Right lobe of liver (tissue), 6 donors: ENCODE results near the gene MFSD6L. TPM values are rescaled to one million over a fixed set of nuclear protein-coding genes. Genes with fewer than 3 reads are reported as not detected.

Experiments used
- ATAC-seq, 4 donors: fragments of 200-7000 bp; cut with Tn5 transposase; one replicate each; pipeline ENCODE4 v1.9.1; 2020; ENCODE audit warnings: mild to moderate bottlenecking in 4 of 4, moderate library complexity in 4 of 4
- DNase-seq, 3 donors: peaks; one replicate each; pipeline ENCODE4 v3.0.0-alpha.2; 2020
- H3K27ac ChIP-seq, 3 donors: fragments of 200-600 bp; one replicate each; pipeline ENCODE4 v1.8.0; 2022
- H3K27me3 ChIP-seq, 2 donors: fragments of 200-600 bp; one replicate each; pipeline ENCODE4 v1.8.0; 2022
- H3K36me3 ChIP-seq, 4 donors: fragments of 200-600 bp; sonication (generic) in 1 of 4; one replicate each; pipeline versions ENCODE4 v1.5.1 to v1.8.0; 2017 to 2022; ENCODE audit warnings: control low read depth in 1 of 4
- H3K4me1 ChIP-seq, 4 donors: fragments of 200-600 bp; sonication (generic) in 1 of 4; one replicate each; pipeline versions ENCODE4 v1.5.1 to v1.8.0; 2017 to 2022; ENCODE audit warnings: control low read depth in 1 of 4
- H3K4me3 ChIP-seq, 3 donors: fragments of 200-600 bp; one replicate each; pipeline ENCODE4 v1.8.0; 2022
- H3K9me3 ChIP-seq, 4 donors: fragments of 200-600 bp; sonication (generic) in 1 of 4; one replicate each; pipeline versions ENCODE4 v1.5.1 to v1.8.0; 2017 to 2022; ENCODE audit warnings: control low read depth in 1 of 4
- CTCF ChIP-seq, 4 donors: fragments of 200-600 bp in 3 of 4; fragments of 450-650 bp in 1 of 4; IDR thresholded peaks; one replicate each; pipeline versions ENCODE4 v1.5.1 to v1.8.0; 2016 to 2022; ENCODE audit warnings: antibody characterized with exemption in 4 of 4, mild to moderate bottlenecking in 2 of 4
- POLR2A ChIP-seq: fragments of 450-650 bp; IDR thresholded peaks from one replicate; pipeline ENCODE4 v1.6.1; 2017; ENCODE audit warnings: antibody characterized with exemption, mild to moderate bottlenecking
- WGBS: methylation state at CpG from one replicate; pipeline ENCODE4 v1.1.6; 2018; ENCODE audit warnings: low coverage, low lambda C conversion rate; ENCODE audit not compliant: insufficient coverage; ENCODE audit errors: missing lambda C conversion rate; 5-methylcytosine and 5-hydroxymethylcytosine counted together
- intact Hi-C, 2 donors: fragments of 100-400 bp; cut with DNase I; formaldehyde crosslinking; loops; one replicate each; pipeline versions ENCODE4 v1.11.2 to v1.14.1; 2022
- total RNA-seq, 6 experiments: library from RNA; depleted of rRNA in 2 of 6; stranded (reverse); fragments of >200 nt in 2 of 6; fragmentation: NEBNext Ultra II Directional in 3 of 6; extraction: Animal tissue kit (Norgen Biotek cat#: 25700) in 3 of 6; gene quantifications; one replicate each; pipeline versions ENCODE4 v1.1.0 to v1.2.4, GENCODE V29; 2016 to 2023
- donor health status: DM: no; HTN: yes; CAD: no.
- donor health status: DM: no; HTN: no; CAD: no.
- donor health status: DM: no; HTN: no; CAD: no.
- donor health status: DM: no; HTN: yes; CAD: no.
- donor health status: DM: no; HTN: yes; CAD: no.

Gene MFSD6L
- total RNA-seq, 6 experiments from 2014 or later, result not detected

- Histone ChIP-seq H3K4me1 (no peaks in the 10 kb centered on the region), H3K36me3 (no peaks in the 10 kb centered on the region), H3K9me3 (no peaks in the 10 kb centered on the region), H3K4me3 (no peak overlapping the region), H3K27ac (no peak overlapping the region), H3K27me3 (no peaks in the 10 kb centered on the region)
- ATAC-seq, result no peak
- TF ChIP-seq CTCF (IDR thresholded peaks at IDR 0.05) (peak in 1 of 4 donors; percentile 41), POLR2A (no peak)
- DNase-seq, result no peak
- intact Hi-C loops, result no loop called here
- WGBS, result 20% methylated on average over 1 of the region's 33 CpGs
Measured at GRCh38 chr17:8832711-8833352, 33.7 kb upstream of the MFSD6L start.

- no peak for TF ChIP-seq POLR2A
- no peak for TF ChIP-seq CTCF (IDR thresholded peaks at IDR 0.05)
- Histone ChIP-seq H3K36me3 (no peaks in the 10 kb centered on the region), H3K4me1 (no peaks in the 10 kb centered on the region), H3K27me3 (no peaks in the 10 kb centered on the region), H3K27ac (no peak overlapping the region), H3K9me3 (no peaks in the 10 kb centered on the region), H3K4me3 (no peak overlapping the region)
- intact Hi-C loops, result no loop called here
- ATAC-seq, result no peak
- no peak for DNase-seq
- 75% methylated on average over 5 of the region's 7 CpGs for WGBS
Measured at GRCh38 chr17:8831234-8831849, 32.2 kb upstream of the MFSD6L start.

GRCh38 chr17:8830141-8830540, 31.0 kb upstream of the MFSD6L start:
- Histone ChIP-seq H3K4me3 (no peak overlapping the region), H3K27me3 (no peaks in the 10 kb centered on the region), H3K27ac (no peak overlapping the region), H3K9me3 (no peaks in the 10 kb centered on the region), H3K36me3 (no peaks in the 10 kb centered on the region), H3K4me1 (no peaks in the 10 kb centered on the region)
- 78% methylated on average over 5 of the region's 10 CpGs for WGBS
- no peak for DNase-seq
- intact Hi-C loops, result no loop called here
- no peak for ATAC-seq
- TF ChIP-seq CTCF (IDR thresholded peaks at IDR 0.05) (no peak), POLR2A (no peak)

- intact Hi-C loops, result no loop called here
- Histone ChIP-seq H3K4me3 (no peak overlapping the region), H3K27me3 (no peaks in the 10 kb centered on the region), H3K27ac (no peak overlapping the region), H3K9me3 (no peaks in the 10 kb centered on the region), H3K36me3 (no peaks in the 10 kb centered on the region), H3K4me1 (no peaks in the 10 kb centered on the region)
- ATAC-seq, result no peak
- no peak for DNase-seq
- 78% methylated on average over 8 of the region's 16 CpGs for WGBS
- TF ChIP-seq CTCF (IDR thresholded peaks at IDR 0.05) (no peak), POLR2A (no peak)
Measured at GRCh38 chr17:8829036-8829941, 30.1 kb upstream of the MFSD6L start.
